SK-N-SH (cell line): ENCODE measurements around the gene STRN.

Experiments used
- CTCF ChIP-seq: fragments of 200-600 bp; sonication (generic); IDR thresholded peaks from 2 replicates; pipeline ENCODE4 v1.6.1; 2017; ENCODE audit warnings: antibody characterized with exemption, mild to moderate bottlenecking, moderate library complexity
- IRF3 ChIP-seq: fragments of 150-350 bp; IDR thresholded peaks from 2 replicates; pipeline ENCODE4 v1.6.1; 2016; ENCODE audit warnings: mild to moderate bottlenecking, low read depth, low read length
- NRF1 ChIP-seq: IDR thresholded peaks from 2 replicates; pipeline ENCODE4 v1.6.1; 2012; ENCODE audit warnings: low read depth, mild to moderate bottlenecking, low read length
- PBX3 ChIP-seq: IDR thresholded peaks from 2 replicates; pipeline ENCODE4; 2012
- POLR2AphosphoS5 ChIP-seq: IDR thresholded peaks from 2 replicates; pipeline ENCODE4 v1.6.1; 2012; ENCODE audit warnings: low read depth, low read length
- REST ChIP-seq: IDR thresholded peaks from 2 replicates; pipeline ENCODE4 v1.6.1; 2012; ENCODE audit warnings: mild to moderate bottlenecking, low read depth, low read length, moderate library complexity
- SIN3A ChIP-seq: IDR thresholded peaks from 2 replicates; pipeline ENCODE4 v1.6.1; 2012; ENCODE audit warnings: low read depth, mild to moderate bottlenecking, low read length, moderate library complexity, borderline replicate concordance
- SMC3 ChIP-seq: IDR thresholded peaks from 2 replicates; pipeline ENCODE4 v1.6.1; 2012; ENCODE audit warnings: low read depth, low read length, improper control_type of control experiment
- TCF12 ChIP-seq: IDR thresholded peaks from 2 replicates; pipeline ENCODE4 v1.4.0; 2012

GRCh38 chr2:36801088-36801487 lies 165.2 kb downstream of the STRN start:
- no peak for TF ChIP-seq REST
- no peak for TF ChIP-seq CTCF
- TF ChIP-seq TCF12: no peak
- no peak for TF ChIP-seq SMC3
- TF ChIP-seq PBX3: no peak
- no peak for TF ChIP-seq IRF3
- TF ChIP-seq SIN3A: no peak
- no peak for TF ChIP-seq POLR2AphosphoS5
- TF ChIP-seq NRF1: no peak
